NCI-H510A (cell line): ENCODE data around the gene HDAC10.
A peak's percentile ranks its signal among the peaks of the same experiment; 100 is the strongest.

Experiments
- DNase-seq: peaks from one replicate; lab custom pipeline; 2025; lab: John Stamatoyannopoulos, UW

HDAC10 gene

GRCh38 chr22:50255607-50256006 lies 4.5 kb upstream of the HDAC10 start:
- no peak for DNase-seq

GRCh38 chr22:50255099-50255498 lies 4.0 kb upstream of the HDAC10 start:
- no peak for DNase-seq

GRCh38 chr22:50253941-50254340 lies 2.9 kb upstream of the HDAC10 start:
- no peak for DNase-seq

GRCh38 chr22:50253046-50253915 lies 2.2 kb upstream of the HDAC10 start:
- no peak for DNase-seq

GRCh38 chr22:50252082-50253045 lies 1.3 kb upstream of the HDAC10 start:
- no peak for DNase-seq

GRCh38 chr22:50251477-50252081 lies 514 bp upstream of the HDAC10 start:
- DNase-seq = no peak

GRCh38 chr22:50250249-50250554 lies 863 bp downstream of the HDAC10 start:
- no peak for DNase-seq

- DNase-seq = no peak
These were observed 1.5 kb downstream of the HDAC10 start for GRCh38 chr22:50249341-50250248.

GRCh38 chr22:50248196-50249081 lies 2.6 kb downstream of the HDAC10 start:
- no peak for DNase-seq

GRCh38 chr22:50247748-50248147 lies 3.3 kb downstream of the HDAC10 start:
- peak; percentile 78 for DNase-seq

GRCh38 chr22:50246242-50247175 lies 4.6 kb downstream of the HDAC10 start:
- no peak for DNase-seq

- DNase-seq = no peak
These were observed 5.6 kb downstream of the HDAC10 start for GRCh38 chr22:50245214-50246072.

GRCh38 chr22:50244420-50245213 lies 6.4 kb downstream of the HDAC10 start, which contains the start of gene TUBGCP6:
Gene TUBGCP6 (minus strand): TSS chr22:50245023. CDS start chr22:50244459, 564 bp downstream.
- peak; percentile 76 for DNase-seq

GRCh38 chr22:50243685-50244419 lies 7.2 kb downstream of the HDAC10 start:
- DNase-seq = no peak

- DNase-seq = no peak
These were observed 8.6 kb downstream of the HDAC10 start for GRCh38 chr22:50242406-50242949.

GRCh38 chr22:50238755-50239154 lies 12.3 kb downstream of the HDAC10 start:
- no peak for DNase-seq
